Vagina (tissue), 2 donors: ENCODE data around the gene PACS1.

Source experiments
- CTCF ChIP-seq, 3 experiments: fragments of 450-650 bp in 2 of 3; fragments of 200-600 bp in 1 of 3; sonication (generic) in 1 of 3; IDR thresholded peaks; one replicate each; pipeline ENCODE4 v1.5.1; 2017 to 2019; ENCODE audit warnings: antibody characterized with exemption in 3 of 3, mild to moderate bottlenecking in 2 of 3, moderate library complexity in 2 of 3
- POLR2A ChIP-seq, 2 donors: fragments of 450-650 bp; IDR thresholded peaks; one replicate each; pipeline ENCODE4 v1.6.1; 2017; ENCODE audit warnings: antibody characterized with exemption in 2 of 2, mild to moderate bottlenecking in 2 of 2, moderate library complexity in 2 of 2
- POLR2AphosphoS5 ChIP-seq, 2 donors: sonication (generic); formaldehyde crosslinking; IDR thresholded peaks; one replicate each; pipeline ENCODE4 v1.9.0; 2017; ENCODE audit warnings: antibody characterized with exemption in 2 of 2, mild to moderate bottlenecking in 2 of 2, low read depth in 1 of 2; ENCODE audit not compliant: insufficient read depth in 1 of 2

- no peak for TF ChIP-seq CTCF (IDR thresholded peaks at IDR 0.05)
- no peak for TF ChIP-seq POLR2A (IDR thresholded peaks at IDR 0.05)
- no peak for TF ChIP-seq POLR2AphosphoS5 (IDR thresholded peaks at IDR 0.05; ENCODE audit: insufficient read depth in 1 of 2, low read depth in 1 of 2)
Measured at GRCh38 chr11:66048547-66049323, 21.3 kb upstream of the PACS1 start, which contains the start of gene GAL3ST3.
